Uterus (tissue), 4 donors: Measurements from ENCODE around the gene SLC39A2. TPM values are rescaled to one million over a fixed set of nuclear protein-coding genes. Genes with fewer than 3 reads are reported as not detected.

Source experiments
- DNase-seq, 2 donors: peaks; one replicate each; pipeline ENCODE4 v3.0.0-alpha.2; 2019 to 2020
- H3K27ac ChIP-seq, 2 donors: fragments of 200-600 bp; sonication (generic); 1 replicate in 1 of 2; 2 replicates in 1 of 2; pipeline ENCODE4 v1.5.1; 2016 to 2018
- H3K27me3 ChIP-seq, 2 donors: fragments of 200-600 bp; sonication (generic); one replicate each; pipeline ENCODE4 v1.5.1; 2018 to 2019; ENCODE audit warnings: control low read depth in 1 of 2
- H3K36me3 ChIP-seq, 2 donors: fragments of 200-600 bp; sonication (generic); one replicate each; pipeline ENCODE4 v1.5.1; 2019; ENCODE audit warnings: control low read depth in 1 of 2
- H3K4me1 ChIP-seq, 2 donors: fragments of 200-600 bp; sonication (generic); one replicate each; pipeline ENCODE4 v1.5.1; 2018 to 2019; ENCODE audit warnings: control low read depth in 1 of 2
- H3K4me3 ChIP-seq, 2 donors: fragments of 200-600 bp; sonication (generic); 1 replicate in 1 of 2; 2 replicates in 1 of 2; pipeline ENCODE4 v1.5.1; 2018 to 2019; ENCODE audit warnings: mild to moderate bottlenecking in 1 of 2
- H3K9me3 ChIP-seq, 2 donors: fragments of 200-600 bp; sonication (generic); one replicate each; pipeline ENCODE4 v1.5.1; 2019; ENCODE audit warnings: control low read depth in 1 of 2
- POLR2A ChIP-seq, 2 donors: fragments of 450-650 bp; IDR thresholded peaks; one replicate each; pipeline ENCODE4 v1.6.1; 2016; ENCODE audit warnings: antibody characterized with exemption in 2 of 2, mild to moderate bottlenecking in 1 of 2, moderate library complexity in 1 of 2
- intact Hi-C: fragments of 100-400 bp; cut with DNase I; formaldehyde crosslinking; loops from one replicate; pipeline ENCODE4 v1.15.1; 2023; ENCODE audit warnings: low total_unique reads
- total RNA-seq, 4 donors: library from RNA; depleted of rRNA in 3 of 4; stranded (reverse); fragments of >200 nt in 3 of 4; gene quantifications; one replicate each; pipeline versions ENCODE4 v1.1.0 to v1.2.4, GENCODE V29; 2014 to 2023
- TF ChIP-seq, protein P1 (sequence below), 4 experiments: fragments of 200-600 bp in 2 of 4; fragments of 450-650 bp in 2 of 4; sonication (generic) in 2 of 4; IDR thresholded peaks; one replicate each; pipeline ENCODE4 v1.5.1; 2016 to 2019; ENCODE audit warnings: antibody characterized with exemption in 4 of 4, mild to moderate bottlenecking in 2 of 4, moderate library complexity in 1 of 4
- donor health status: DM: yes; HTN: yes; CAD: no.

The SLC39A2 gene
- total RNA-seq, 4 donors from 2014 or later, result 0.52 to 0.97 TPM; not detected in 2

- peak overlapping the region; percentile 99 for H3K27ac ChIP-seq
- H3K9me3 ChIP-seq, result no peaks in the 10 kb centered on the region
- intact Hi-C loops, result no loop called here
- no peaks in the 10 kb centered on the region for H3K36me3 ChIP-seq
- no peak for TF ChIP-seq POLR2A (IDR thresholded peaks at IDR 0.05)
- TF ChIP-seq, protein P1, sequence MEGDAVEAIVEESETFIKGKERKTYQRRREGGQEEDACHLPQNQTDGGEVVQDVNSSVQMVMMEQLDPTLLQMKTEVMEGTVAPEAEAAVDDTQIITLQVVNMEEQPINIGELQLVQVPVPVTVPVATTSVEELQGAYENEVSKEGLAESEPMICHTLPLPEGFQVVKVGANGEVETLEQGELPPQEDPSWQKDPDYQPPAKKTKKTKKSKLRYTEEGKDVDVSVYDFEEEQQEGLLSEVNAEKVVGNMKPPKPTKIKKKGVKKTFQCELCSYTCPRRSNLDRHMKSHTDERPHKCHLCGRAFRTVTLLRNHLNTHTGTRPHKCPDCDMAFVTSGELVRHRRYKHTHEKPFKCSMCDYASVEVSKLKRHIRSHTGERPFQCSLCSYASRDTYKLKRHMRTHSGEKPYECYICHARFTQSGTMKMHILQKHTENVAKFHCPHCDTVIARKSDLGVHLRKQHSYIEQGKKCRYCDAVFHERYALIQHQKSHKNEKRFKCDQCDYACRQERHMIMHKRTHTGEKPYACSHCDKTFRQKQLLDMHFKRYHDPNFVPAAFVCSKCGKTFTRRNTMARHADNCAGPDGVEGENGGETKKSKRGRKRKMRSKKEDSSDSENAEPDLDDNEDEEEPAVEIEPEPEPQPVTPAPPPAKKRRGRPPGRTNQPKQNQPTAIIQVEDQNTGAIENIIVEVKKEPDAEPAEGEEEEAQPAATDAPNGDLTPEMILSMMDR (IDR thresholded peaks at IDR 0.05), result no peak
- no peak for DNase-seq
- H3K4me1 ChIP-seq, result peaks cover 5 to 12% of the 10 kb centered on the region in 2 donors
- peak overlapping the region; percentile 84 to 96 for H3K4me3 ChIP-seq
- H3K27me3 ChIP-seq, result no peaks in the 10 kb centered on the region
Measured at GRCh38 chr14:21023174-21023573, 24.1 kb downstream of the SLC39A2 start.

- DNase-seq, result no peak
- intact Hi-C loops, result no loop called here
- Histone ChIP-seq H3K36me3 (no peaks in the 10 kb centered on the region), H3K4me3 (peak overlapping the region; percentile 84 to 96), H3K27ac (peak overlapping the region; percentile 99), H3K4me1 (peaks cover 5 to 12% of the 10 kb centered on the region in 2 donors), H3K9me3 (no peaks in the 10 kb centered on the region), H3K27me3 (no peaks in the 10 kb centered on the region)
- TF ChIP-seq, protein P1 (IDR thresholded peaks at IDR 0.05), result no peak
- no peak for TF ChIP-seq POLR2A (IDR thresholded peaks at IDR 0.05)
Measured at GRCh38 chr14:21023817-21024584, 24.9 kb downstream of the SLC39A2 start.

- no peaks in the 10 kb centered on the region for H3K9me3 ChIP-seq
- H3K4me3 ChIP-seq, result peak within 1 kb of the TSS; percentile 84 to 96
- peak within 1 kb of the TSS; percentile 99 for H3K27ac ChIP-seq
- TF ChIP-seq, protein P1 (IDR thresholded peaks at IDR 0.05), result peak in 1 of 4 experiments; percentile 21
- TF ChIP-seq POLR2A (IDR thresholded peaks at IDR 0.05), result peak; percentile 57 to 68
- H3K36me3 ChIP-seq, result no peaks in the 10 kb centered on the region
- DNase-seq, result peak; percentile 88 to 89
- H3K27me3 ChIP-seq, result no peaks in the 10 kb centered on the region
- H3K4me1 ChIP-seq, result peaks cover 5 to 12% of the 10 kb centered on the region in 2 donors
- intact Hi-C loops, result no loop called here
Measured at GRCh38 chr14:21024585-21025370, 25.7 kb downstream of the SLC39A2 start, which contains the start of gene NDRG2. TSS of gene NDRG2 (minus strand) at chr14:21025061. CDS start at chr14:21023315, 1,746 bp downstream.

DNA sequence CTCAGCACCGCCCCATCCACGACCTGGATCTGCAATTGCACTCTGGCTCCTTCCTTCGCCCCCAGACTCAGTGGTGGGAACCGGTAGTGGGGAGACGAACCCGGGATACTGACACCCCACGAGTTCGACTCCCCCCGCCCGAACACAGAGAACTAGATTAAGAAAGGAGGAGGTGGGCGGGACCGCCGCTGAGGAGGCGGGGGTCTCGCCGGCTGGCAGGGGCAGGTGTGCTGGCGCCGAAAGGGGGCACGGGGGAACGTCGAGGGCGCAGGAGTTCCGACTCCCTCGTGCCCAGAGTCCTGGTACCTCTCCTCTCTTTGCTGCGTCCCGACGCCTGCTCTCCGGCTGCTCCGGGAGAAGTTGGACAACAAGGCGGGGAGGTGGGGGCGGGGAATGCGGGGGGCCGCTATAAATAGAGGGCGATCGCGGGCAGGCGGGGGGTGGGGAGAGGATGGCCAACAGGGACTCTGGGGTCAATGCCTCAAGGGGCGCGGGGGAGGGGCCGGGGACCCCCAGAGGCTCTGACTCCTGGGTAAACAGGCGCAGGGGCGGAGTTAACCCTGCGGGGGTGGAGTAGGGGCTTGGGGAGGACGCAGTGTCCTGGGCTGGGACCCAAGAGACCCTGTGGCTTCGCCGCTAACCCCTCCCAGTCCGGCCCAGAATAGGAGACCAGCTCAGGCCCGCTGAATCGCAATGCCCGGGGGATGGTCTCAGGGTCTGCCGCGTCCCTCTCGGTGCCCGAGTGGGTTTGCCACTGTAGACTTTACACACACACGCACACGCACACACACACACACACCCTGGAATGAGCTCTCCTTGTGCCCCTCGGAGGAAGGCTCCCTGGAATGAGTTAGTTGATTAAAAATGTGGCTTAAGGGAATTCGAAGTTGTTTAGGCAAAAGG lies 26.5 kb downstream of the SLC39A2 start:
- no peaks in the 10 kb centered on the region for H3K9me3 ChIP-seq
- peak overlapping the region; percentile 99 for H3K27ac ChIP-seq
- DNase-seq, result peak; percentile 94 to 95
- no peaks in the 10 kb centered on the region for H3K27me3 ChIP-seq
- H3K4me1 ChIP-seq, result peaks cover 5 to 12% of the 10 kb centered on the region in 2 donors
- peak overlapping the region; percentile 84 to 96 for H3K4me3 ChIP-seq
- TF ChIP-seq, protein P1 (IDR thresholded peaks at IDR 0.05), result no peak
- peak in 1 of 2 donors; percentile 3 for TF ChIP-seq POLR2A (IDR thresholded peaks at IDR 0.05)
- no peaks in the 10 kb centered on the region for H3K36me3 ChIP-seq
- intact Hi-C loops, result no loop called here
